Measurements from ENCODE around the gene MYO1A. TPM values are rescaled to one million over a fixed set of nuclear protein-coding genes. Genes with fewer than 3 reads are reported as not detected.

The MYO1A gene
- total RNA-seq, 1 donor: 0.09 TPM

DNA sequence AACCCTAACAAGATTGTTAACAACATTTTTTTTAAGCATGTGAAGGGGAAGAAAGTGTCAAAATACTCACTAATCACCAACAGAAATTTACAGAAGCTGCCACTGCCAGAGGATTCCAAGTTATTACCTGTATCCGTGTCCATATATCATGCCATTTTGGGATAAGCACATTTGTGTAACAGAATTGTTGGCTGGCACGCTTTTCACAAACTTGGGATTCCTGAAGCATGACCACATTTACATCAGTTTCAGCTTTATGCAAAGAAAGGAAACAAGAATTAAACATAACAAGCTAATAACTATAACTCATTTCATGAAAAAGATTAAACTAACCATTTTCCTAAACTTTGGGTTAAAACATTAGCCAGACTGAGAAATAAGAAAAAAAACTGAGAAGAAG, 22.7 kb upstream of the MYO1A start:
- no peak overlapping the region for H3K4me3 ChIP-seq (ENCODE audit: low read depth, low read length)
- DNase-seq (ENCODE audit: low read depth): peak; percentile 70
- TF ChIP-seq, protein P1, sequence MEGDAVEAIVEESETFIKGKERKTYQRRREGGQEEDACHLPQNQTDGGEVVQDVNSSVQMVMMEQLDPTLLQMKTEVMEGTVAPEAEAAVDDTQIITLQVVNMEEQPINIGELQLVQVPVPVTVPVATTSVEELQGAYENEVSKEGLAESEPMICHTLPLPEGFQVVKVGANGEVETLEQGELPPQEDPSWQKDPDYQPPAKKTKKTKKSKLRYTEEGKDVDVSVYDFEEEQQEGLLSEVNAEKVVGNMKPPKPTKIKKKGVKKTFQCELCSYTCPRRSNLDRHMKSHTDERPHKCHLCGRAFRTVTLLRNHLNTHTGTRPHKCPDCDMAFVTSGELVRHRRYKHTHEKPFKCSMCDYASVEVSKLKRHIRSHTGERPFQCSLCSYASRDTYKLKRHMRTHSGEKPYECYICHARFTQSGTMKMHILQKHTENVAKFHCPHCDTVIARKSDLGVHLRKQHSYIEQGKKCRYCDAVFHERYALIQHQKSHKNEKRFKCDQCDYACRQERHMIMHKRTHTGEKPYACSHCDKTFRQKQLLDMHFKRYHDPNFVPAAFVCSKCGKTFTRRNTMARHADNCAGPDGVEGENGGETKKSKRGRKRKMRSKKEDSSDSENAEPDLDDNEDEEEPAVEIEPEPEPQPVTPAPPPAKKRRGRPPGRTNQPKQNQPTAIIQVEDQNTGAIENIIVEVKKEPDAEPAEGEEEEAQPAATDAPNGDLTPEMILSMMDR (IDR thresholded peaks at IDR 0.05; ENCODE audit: insufficient read depth, low read length): no peak

DNA sequence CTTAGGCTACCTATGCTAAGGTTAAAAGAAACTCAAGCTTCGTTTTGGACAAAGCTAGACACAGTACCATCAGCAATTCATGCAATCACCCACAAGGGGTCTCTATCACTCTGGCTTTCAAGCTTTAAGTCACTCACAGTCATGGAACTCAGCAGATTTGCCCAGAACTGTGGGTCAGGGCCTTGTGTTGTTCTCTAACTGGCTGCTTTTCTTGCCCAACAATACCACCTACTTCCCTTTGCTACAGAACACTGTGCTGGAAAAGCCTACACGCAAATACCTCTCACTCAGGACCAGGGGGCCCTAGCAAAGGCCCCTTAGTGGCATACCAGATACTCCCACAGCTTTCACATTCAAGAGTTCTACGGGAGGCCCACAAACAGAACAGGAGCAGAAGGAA, 19.6 kb upstream of the MYO1A start:
- TF ChIP-seq, protein P1 (IDR thresholded peaks at IDR 0.05; ENCODE audit: insufficient read depth, low read length): peak; percentile 95

DNA sequence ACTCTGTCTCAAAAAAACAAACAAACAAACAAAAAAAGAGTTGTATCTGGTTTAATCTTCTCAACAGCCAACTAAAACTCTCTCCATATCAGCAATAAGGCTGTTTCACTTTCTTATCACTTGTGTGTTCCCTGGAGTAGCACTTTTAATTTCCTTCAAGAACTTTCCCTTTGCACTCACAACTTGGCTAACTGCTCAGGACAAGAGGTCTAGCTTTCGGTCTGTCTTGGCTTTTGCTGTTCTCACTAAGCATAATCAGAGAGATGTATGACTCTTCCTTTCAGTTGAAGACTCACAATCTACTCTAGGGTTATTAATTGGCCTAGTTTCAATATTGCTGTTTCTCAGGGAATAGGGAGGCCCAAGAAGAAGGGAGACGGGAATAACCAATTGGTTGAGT, 16.3 kb upstream of the MYO1A start:
- TF ChIP-seq, protein P1 (IDR thresholded peaks at IDR 0.05; ENCODE audit: insufficient read depth, low read length): no peak
- no peak for DNase-seq (ENCODE audit: low read depth)
- no peak overlapping the region for H3K4me3 ChIP-seq (ENCODE audit: low read depth, low read length)

More for the DNA sequence above, 19.6 kb upstream of the MYO1A start:
- H3K4me3 ChIP-seq (ENCODE audit: low read depth, low read length): no peak overlapping the region
- peak; percentile 95 for DNase-seq (ENCODE audit: low read depth)

DNA sequence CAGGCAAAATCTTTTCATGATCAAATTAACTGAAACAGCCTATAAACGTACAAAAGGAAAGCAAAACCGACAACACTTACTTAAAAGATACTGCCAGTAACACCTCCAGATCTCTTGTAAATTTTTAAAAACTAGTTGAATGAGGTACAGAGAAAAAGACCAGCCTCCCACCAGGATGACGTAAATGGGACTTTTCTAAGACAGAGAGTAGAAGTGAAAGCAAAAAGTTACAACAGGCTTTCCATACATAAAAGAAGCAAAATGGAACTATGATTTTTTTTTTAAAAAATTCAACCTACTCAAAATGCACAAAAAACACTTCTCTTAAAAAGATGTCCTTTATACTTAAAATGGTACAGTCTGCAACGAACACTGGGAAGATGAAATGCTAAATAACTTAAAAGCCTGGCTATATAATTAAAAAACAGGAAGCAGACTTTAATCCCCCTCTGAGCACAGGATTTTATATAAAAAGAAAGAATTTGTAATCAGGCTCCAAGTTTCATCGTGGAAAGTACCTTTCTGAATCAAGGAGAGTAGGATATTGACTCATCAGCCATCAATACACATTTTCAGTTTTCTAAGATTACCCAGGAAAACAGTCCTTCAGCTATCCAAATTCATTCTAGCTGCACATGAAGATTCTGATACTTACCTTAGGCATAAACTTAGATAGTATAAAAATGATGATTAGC, 14.2 kb upstream of the MYO1A start:
- H3K4me3 ChIP-seq (ENCODE audit: low read depth, low read length): no peak overlapping the region
- TF ChIP-seq, protein P1 (IDR thresholded peaks at IDR 0.05; ENCODE audit: insufficient read depth, low read length): no peak
- DNase-seq (ENCODE audit: low read depth): no peak

DNA sequence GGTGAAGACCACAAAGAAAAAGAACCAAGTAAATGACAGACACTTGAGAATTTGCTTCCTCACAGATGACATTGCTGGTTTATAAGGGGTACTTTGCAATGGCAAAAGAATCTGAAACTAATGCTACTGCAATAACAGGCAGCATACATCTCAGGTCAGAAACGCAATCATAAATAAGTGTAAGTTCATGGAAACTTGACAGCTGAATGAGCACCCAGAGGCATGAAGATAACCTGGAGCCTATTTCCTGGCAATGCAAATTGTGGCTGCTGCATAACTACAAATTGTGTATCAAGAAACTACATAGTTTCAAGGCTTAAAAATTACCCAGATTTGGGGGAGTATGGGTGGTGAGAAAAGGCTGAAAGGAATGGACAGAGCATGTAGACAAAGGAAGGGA, 8.5 kb upstream of the MYO1A start:
- no peak overlapping the region for H3K4me3 ChIP-seq (ENCODE audit: low read depth, low read length)
- no peak for DNase-seq (ENCODE audit: low read depth)
- TF ChIP-seq, protein P1 (IDR thresholded peaks at IDR 0.05; ENCODE audit: insufficient read depth, low read length): no peak

GRCh38 chr12:57057067-57057751, 7.3 kb upstream of the MYO1A start:
- no peak for DNase-seq (ENCODE audit: low read depth)
- TF ChIP-seq, protein P1 (IDR thresholded peaks at IDR 0.05; ENCODE audit: insufficient read depth, low read length): no peak
- H3K4me3 ChIP-seq (ENCODE audit: low read depth, low read length): no peak overlapping the region

All from fibroblast of the aortic adventitia (primary cell).